OCI-LY7 (cell line): Measurements from ENCODE around the gene KCNG3.

Source experiments
- EZH2phosphoT487 ChIP-seq: fragments of 200-600 bp; sonication (generic); IDR thresholded peaks from 2 replicates; pipeline ENCODE4 v1.6.1; 2018; ENCODE audit warnings: low read depth, borderline replicate concordance, mild to moderate bottlenecking, mixed run types, antibody characterized with exemption, low read length, moderate library complexity, mixed read lengths
- TF ChIP-seq, protein P1 (sequence below): fragments of 200-600 bp; sonication (generic); conservative IDR thresholded peaks from 2 replicates; pipeline ENCODE4 v1.5.1; 2014; ENCODE audit warnings: mild to moderate bottlenecking, antibody characterized with exemption, low read length, moderate library complexity, mixed read lengths

DNA sequence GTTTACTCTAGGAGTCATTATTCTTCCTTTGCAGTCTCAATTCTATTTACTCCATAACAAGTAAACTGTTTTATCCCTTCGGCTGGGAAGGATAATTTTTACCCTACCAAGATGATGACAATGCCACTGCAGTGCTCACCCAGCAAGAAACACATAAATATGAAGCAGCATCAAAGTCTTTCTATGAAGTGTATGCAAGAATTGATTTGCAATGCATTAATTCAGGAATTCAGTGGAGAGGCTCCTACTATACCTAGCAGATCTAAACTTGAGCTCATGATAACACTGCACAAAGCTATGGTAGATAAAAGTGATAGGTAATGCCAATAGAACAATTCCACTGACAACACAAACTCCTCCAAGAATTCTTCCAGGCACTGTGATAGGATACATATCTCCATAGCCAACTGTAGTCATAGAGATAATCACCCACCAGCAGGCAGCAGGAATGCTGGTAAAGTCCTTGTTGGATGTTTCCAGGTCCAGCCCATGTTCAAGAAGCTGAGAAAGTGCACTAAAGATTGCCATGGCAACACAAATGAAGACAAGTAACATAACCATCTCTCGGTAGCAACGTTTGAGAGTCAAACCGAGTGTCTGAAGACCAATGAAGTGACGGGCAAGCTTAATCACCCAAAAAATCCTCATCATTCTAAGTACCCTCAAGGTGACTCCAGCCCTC is 49.9 kb downstream of the KCNG3 start:
- TF ChIP-seq, protein P1, sequence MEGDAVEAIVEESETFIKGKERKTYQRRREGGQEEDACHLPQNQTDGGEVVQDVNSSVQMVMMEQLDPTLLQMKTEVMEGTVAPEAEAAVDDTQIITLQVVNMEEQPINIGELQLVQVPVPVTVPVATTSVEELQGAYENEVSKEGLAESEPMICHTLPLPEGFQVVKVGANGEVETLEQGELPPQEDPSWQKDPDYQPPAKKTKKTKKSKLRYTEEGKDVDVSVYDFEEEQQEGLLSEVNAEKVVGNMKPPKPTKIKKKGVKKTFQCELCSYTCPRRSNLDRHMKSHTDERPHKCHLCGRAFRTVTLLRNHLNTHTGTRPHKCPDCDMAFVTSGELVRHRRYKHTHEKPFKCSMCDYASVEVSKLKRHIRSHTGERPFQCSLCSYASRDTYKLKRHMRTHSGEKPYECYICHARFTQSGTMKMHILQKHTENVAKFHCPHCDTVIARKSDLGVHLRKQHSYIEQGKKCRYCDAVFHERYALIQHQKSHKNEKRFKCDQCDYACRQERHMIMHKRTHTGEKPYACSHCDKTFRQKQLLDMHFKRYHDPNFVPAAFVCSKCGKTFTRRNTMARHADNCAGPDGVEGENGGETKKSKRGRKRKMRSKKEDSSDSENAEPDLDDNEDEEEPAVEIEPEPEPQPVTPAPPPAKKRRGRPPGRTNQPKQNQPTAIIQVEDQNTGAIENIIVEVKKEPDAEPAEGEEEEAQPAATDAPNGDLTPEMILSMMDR = no peak
- TF ChIP-seq EZH2phosphoT487 = no peak
